H1 (cell line): ENCODE results near the gene BHMT2. TPM values are rescaled to one million over a fixed set of nuclear protein-coding genes. Genes with fewer than 3 reads are reported as not detected.

Experiments
- CTCF ChIA-PET: fragments of 300-600 bp; sonication (Branson Sonifier 250); formaldehyde crosslinking; loops from one replicate; lab custom pipeline; 2021; ENCODE audit not compliant: partially characterized antibody; lab: Charles Lee
- POLR2A ChIA-PET: fragments of 300-600 bp; sonication (Branson Sonifier 250); formaldehyde crosslinking; loops from one replicate; lab custom pipeline; 2021; ENCODE audit warnings: inconsistent platforms; ENCODE audit not compliant: partially characterized antibody; lab: Charles Lee
- DNase-seq, 2 experiments: peaks; one replicate each; pipeline versions ENCODE4 v3.0.0 to v3.0.0-alpha.2; 2010 to 2022; ENCODE audit warnings: low spot score in 2 of 2, low read depth in 1 of 2, mixed read lengths in 1 of 2
- FAIRE-seq: peaks from 2 replicates; lab custom pipeline; 2011; peaks lifted over from hg19 to GRCh38; lab: Jason Lieb, UNC
- H2AFZ ChIP-seq: 2 replicates; pipeline ENCODE4 v1.8.1; 2012; ENCODE audit warnings: low read length, inconsistent platforms
- H2AK5ac ChIP-seq: 2 replicates; pipeline ENCODE4 v1.6.1; 2013; ENCODE audit warnings: low read depth, low read length
- H2BK120ac ChIP-seq: replicated peaks from 2 replicates; pipeline ENCODE3; 2013; ENCODE audit warnings: low read depth, low read length, inconsistent platforms
- H2BK12ac ChIP-seq: 2 replicates; pipeline ENCODE4 v1.6.1; 2013; ENCODE audit warnings: low read depth, low read length
- H2BK15ac ChIP-seq: 2 replicates; pipeline ENCODE4 v1.6.1; 2013; ENCODE audit warnings: low read length
- H2BK20ac ChIP-seq: 2 replicates; pipeline ENCODE4 v1.6.1; 2013; ENCODE audit warnings: low read length
- H2BK5ac ChIP-seq: 2 replicates; pipeline ENCODE4 v1.6.1; 2013; ENCODE audit warnings: low read depth, low read length
- H3K14ac ChIP-seq: 2 replicates; pipeline ENCODE4 v1.6.1; 2013; ENCODE audit warnings: inconsistent platforms; ENCODE audit not compliant: insufficient read length
- H3K18ac ChIP-seq: 2 replicates; pipeline ENCODE4 v1.6.1; 2013; ENCODE audit warnings: low read length; ENCODE audit errors: extremely low read depth
- H3K23ac ChIP-seq: 2 replicates; pipeline ENCODE4 v1.6.1; 2013; ENCODE audit warnings: inconsistent platforms; ENCODE audit not compliant: insufficient read length
- H3K23me2 ChIP-seq: 2 replicates; pipeline ENCODE4 v1.6.1; 2013; ENCODE audit warnings: low read depth, low read length
- H3K27ac ChIP-seq: 2 replicates; pipeline ENCODE4 v1.6.1; 2011; ENCODE audit warnings: low read depth, low read length, inconsistent platforms
- H3K27me3 ChIP-seq, 4 experiments: replicated peaks in 1 of 4; 1 replicate in 1 of 4; 2 replicates in 3 of 4; pipeline versions ENCODE4 v1.6.1 to v1.8.1; 2011 to 2013; ENCODE audit warnings: low read length in 3 of 4, mild to moderate bottlenecking in 3 of 4, inconsistent platforms in 2 of 4, mixed read lengths in 2 of 4, moderate library complexity in 1 of 4; ENCODE audit not compliant: control insufficient read depth in 3 of 4, insufficient read depth in 3 of 4; ENCODE audit errors: extremely low read depth in 1 of 4
- H3K36me3 ChIP-seq, 4 experiments: 2 replicates each; pipeline versions ENCODE4 v1.6.1 to v1.8.1; 2011 to 2013; ENCODE audit warnings: mild to moderate bottlenecking in 4 of 4, low read length in 3 of 4, moderate library complexity in 2 of 4, control low read depth in 1 of 4, inconsistent platforms in 1 of 4; ENCODE audit not compliant: insufficient read depth in 4 of 4, control insufficient read depth in 2 of 4
- H3K4ac ChIP-seq: replicated peaks from 2 replicates; pipeline ENCODE3; 2013; ENCODE audit warnings: low read length, low read depth, mixed read lengths, inconsistent platforms; ENCODE audit not compliant: insufficient read length
- H3K4me1 ChIP-seq, 4 experiments: replicated peaks in 1 of 4; 1 replicate in 1 of 4; 2 replicates in 3 of 4; pipeline versions ENCODE4 v1.6.1 to v1.8.1; 2011 to 2013; ENCODE audit warnings: low read length in 3 of 4, inconsistent platforms in 2 of 4, mixed read lengths in 1 of 4; ENCODE audit not compliant: insufficient read depth in 4 of 4, control insufficient read depth in 3 of 4
- H3K4me2 ChIP-seq, 2 experiments: 2 replicates each; pipeline versions ENCODE4 v1.6.1 to v1.8.1; 2011 to 2013; ENCODE audit warnings: low read depth in 2 of 2, low read length in 2 of 2, control low read depth in 1 of 2, inconsistent platforms in 1 of 2, mild to moderate bottlenecking in 1 of 2; ENCODE audit not compliant: insufficient read depth in 1 of 2
- H3K4me3 ChIP-seq, 4 experiments: fragments of 200-600, 300-600 bp in 1 of 4; sonication (generic), shearing (Covaris generic), sonication (Bioruptor Twin) in 1 of 4; 2 replicates each; pipeline versions ENCODE4 v1.5.1 to v1.8.1; 2011 to 2016; ENCODE audit warnings: low read length in 4 of 4, low read depth in 3 of 4, control low read depth in 2 of 4, inconsistent platforms in 2 of 4, mild to moderate bottlenecking in 2 of 4, mixed read lengths in 1 of 4, moderate library complexity in 1 of 4; ENCODE audit not compliant: insufficient read depth in 2 of 4; ENCODE audit errors: extremely low read depth in 1 of 4
- H3K56ac ChIP-seq: replicated peaks from 2 replicates; pipeline ENCODE3; 2013; ENCODE audit warnings: low read depth, mild to moderate bottlenecking, mixed read lengths, low read length, inconsistent platforms; ENCODE audit not compliant: insufficient read length
- H3K79me1 ChIP-seq: 2 replicates; pipeline ENCODE4 v1.6.1; 2013; ENCODE audit warnings: low read depth, low read length, control low read depth
- H3K79me2 ChIP-seq, 2 experiments: 2 replicates each; pipeline versions ENCODE4 v1.6.1 to v1.8.1; 2012 to 2013; ENCODE audit warnings: low read length in 2 of 2, mild to moderate bottlenecking in 2 of 2, inconsistent platforms in 1 of 2; ENCODE audit not compliant: insufficient read depth in 2 of 2, control insufficient read depth in 1 of 2
- H3K9ac ChIP-seq, 4 experiments: replicated peaks in 1 of 4; 1 replicate in 1 of 4; 2 replicates in 3 of 4; pipeline versions ENCODE4 v1.6.1 to v1.8.1; 2011 to 2013; ENCODE audit warnings: low read depth in 3 of 4, low read length in 3 of 4, control low read depth in 2 of 4, mild to moderate bottlenecking in 2 of 4, moderate library complexity in 2 of 4, inconsistent platforms in 1 of 4; ENCODE audit errors: extremely low read depth in 1 of 4
- H3K9me3 ChIP-seq, 2 experiments: 2 replicates each; pipeline versions ENCODE4 v1.6.1 to v1.8.1; 2012 to 2013; ENCODE audit warnings: mild to moderate bottlenecking in 2 of 2, moderate library complexity in 2 of 2, control low read depth in 1 of 2, inconsistent platforms in 1 of 2, low read depth in 1 of 2, low read length in 1 of 2, mixed read lengths in 1 of 2; ENCODE audit not compliant: insufficient read depth in 2 of 2
- H4K20me1 ChIP-seq, 2 experiments: replicated peaks in 1 of 2; 2 replicates each; pipeline versions ENCODE3 to v1.8.1; 2011 to 2013; ENCODE audit warnings: inconsistent platforms in 2 of 2, low read length in 2 of 2, mild to moderate bottlenecking in 1 of 2; ENCODE audit not compliant: insufficient read depth in 2 of 2, control insufficient read depth in 1 of 2
- H4K5ac ChIP-seq: 2 replicates; pipeline ENCODE4 v1.6.1; 2013; ENCODE audit warnings: low read length, low read depth, mixed read lengths, inconsistent platforms; ENCODE audit not compliant: insufficient read length
- H4K8ac ChIP-seq: 2 replicates; pipeline ENCODE4 v1.8.0; 2013; ENCODE audit warnings: mild to moderate bottlenecking, moderate library complexity, low read length, inconsistent platforms; ENCODE audit not compliant: insufficient read depth; ENCODE audit errors: extremely low read depth
- H4K91ac ChIP-seq: replicated peaks from 2 replicates; pipeline ENCODE3; 2013; ENCODE audit warnings: low read length, mixed read lengths, inconsistent platforms; ENCODE audit not compliant: insufficient read length
- CBX5 ChIP-seq: fragments of 300-800, 300-1000 bp; sonication (generic); IDR thresholded peaks from 2 replicates; pipeline ENCODE4 v1.7.1; 2016; ENCODE audit warnings: antibody characterized with exemption, low read length, low read depth
- CBX8 ChIP-seq: fragments of 300-800, 300-1000 bp; sonication (generic); IDR thresholded peaks from 2 replicates; pipeline ENCODE4 v1.7.1; 2016; ENCODE audit warnings: low read depth, low read length, borderline replicate concordance
- CTBP2 ChIP-seq: IDR thresholded peaks from 2 replicates; pipeline ENCODE4 v1.7.0; 2011; ENCODE audit warnings: borderline replicate concordance, mild to moderate bottlenecking, moderate library complexity, mixed read lengths, low read length; ENCODE audit not compliant: insufficient read depth, insufficient read length
- EGR1 ChIP-seq: IDR thresholded peaks from 2 replicates; pipeline ENCODE4 v1.6.1; 2011; ENCODE audit warnings: low read depth, low read length, borderline replicate concordance
- KDM4A ChIP-seq: IDR thresholded peaks from one replicate; pipeline ENCODE4 v1.7.1; 2012; ENCODE audit warnings: low read depth, mild to moderate bottlenecking, moderate library complexity, low read length, inconsistent platforms; ENCODE audit not compliant: severe bottlenecking
- POLR2AphosphoS5 ChIP-seq: IDR thresholded peaks from 2 replicates; pipeline ENCODE4 v1.6.1; 2011; ENCODE audit warnings: low read depth, low read length
- RBBP5 ChIP-seq: IDR thresholded peaks from 2 replicates; pipeline ENCODE4 v1.7.1; 2012; ENCODE audit warnings: low read depth, mild to moderate bottlenecking, inconsistent platforms, low read length, moderate library complexity, borderline replicate concordance
- TAF1 ChIP-seq: IDR thresholded peaks from 2 replicates; pipeline ENCODE4 v1.6.1; 2011; ENCODE audit warnings: mild to moderate bottlenecking, low read depth, low read length
- TBP ChIP-seq: IDR thresholded peaks from 2 replicates; pipeline ENCODE4 v1.6.1; 2011; ENCODE audit warnings: low read depth, low read length, improper control_type of control experiment
- TCF12 ChIP-seq: IDR thresholded peaks from 2 replicates; pipeline ENCODE4 v1.6.1; 2011; ENCODE audit warnings: low read depth, mild to moderate bottlenecking, low read length
- YY1 ChIP-seq: IDR thresholded peaks from 2 replicates; pipeline ENCODE4 v1.6.1; 2011; ENCODE audit warnings: low read depth, mild to moderate bottlenecking, low read length
- WGBS, 2 experiments: shearing (Covaris generic) in 1 of 2; methylation state at CpG; one replicate each; pipeline versions ENCODE4 v1.1.6 to v1.1.7; 2013 to 2015; ENCODE audit warnings: low lambda C conversion rate in 2 of 2, mixed read lengths in 2 of 2, inconsistent platforms in 1 of 2, low coverage in 1 of 2, missing lambda C conversion rate in 1 of 2; ENCODE audit not compliant: insufficient replicate concordance in 2 of 2, insufficient coverage in 1 of 2, insufficient read length in 1 of 2; ENCODE audit errors: extremely low coverage in 1 of 2, missing lambda C conversion rate in 1 of 2; 5-methylcytosine and 5-hydroxymethylcytosine counted together
- polyA plus RNA-seq, 7 experiments: library from polyadenylated mRNA; depleted of rRNA in 3 of 7; stranded (reverse) in 5 of 7; unstranded in 2 of 7; fragments of >200 nt in 5 of 7; fragments of 200-250 nt in 2 of 7; gene quantifications; 1 replicate in 5 of 7; 2 replicates in 1 of 7; 4 replicates in 1 of 7; pipeline versions ENCODE4 v1.2.1 to v1.2.3, GENCODE V29; 2011 to 2013; ENCODE audit warnings: missing spikeins in 2 of 7, mixed read lengths in 2 of 7
- total RNA-seq: library from RNA; stranded (reverse); fragmentation: NEBNext Ultra II Directional; extraction: Animal tissue kit (Norgen Biotek cat#: 25700); gene quantifications from 2 replicates; pipeline ENCODE4 v1.2.1, GENCODE V29; 2021
- TF ChIP-seq, protein P1 (sequence below), 3 experiments: IDR thresholded peaks; 1 replicate in 2 of 3; 2 replicates in 1 of 3; pipeline versions ENCODE4 v1.5.1 to v1.6.1; 2011; ENCODE audit warnings: low read length in 3 of 3, mild to moderate bottlenecking in 3 of 3, inconsistent platforms in 2 of 3, low read depth in 1 of 3, moderate library complexity in 1 of 3; ENCODE audit not compliant: insufficient read depth in 1 of 3; ENCODE audit errors: control extremely low read depth in 1 of 3

The BHMT2 gene
- total and polyA plus RNA-seq, 2 of the 8 experiments (the other 6 are each of a cell fraction or from before 2014, with no cell fraction given), result 0.11 TPM; not detected in 1

- Histone ChIP-seq H2BK12ac (no peak overlapping the region), H2BK20ac (no peak overlapping the region), H3K9ac (no peak overlapping the region), H2BK120ac (no peak overlapping the region), H4K20me1 (no peaks in the 10 kb centered on the region), H2BK5ac (no peak overlapping the region), H2AK5ac (no peak overlapping the region), H3K79me1 (no peaks in the 10 kb centered on the region), H3K23ac (no peak overlapping the region), H3K4me1 (no peaks in the 10 kb centered on the region), H3K4ac (no peak overlapping the region), H3K9me3 (no peaks in the 10 kb centered on the region), H4K91ac (no peak overlapping the region), H3K4me3 (no peak overlapping the region), H4K5ac (no peak overlapping the region), H3K27me3 (no peaks in the 10 kb centered on the region; a peak in 1 of 7 replicates), H3K23me2 (no peaks in the 10 kb centered on the region), H3K56ac (no peak overlapping the region), H4K8ac (no peak overlapping the region), H2AFZ (no peak overlapping the region), H3K27ac (no peak overlapping the region), H2BK15ac (no peak overlapping the region), H3K14ac (no peak overlapping the region), H3K4me2 (no peak overlapping the region), H3K18ac (no peak overlapping the region), H3K79me2 (no peaks in the 10 kb centered on the region), H3K36me3 (no peaks in the 10 kb centered on the region)
- POLR2A ChIA-PET, result interaction anchor here (0.5 kb wide), 1 partner anchor 445 kb away, joined by 5 read pairs; no protein-coding TSS in a partner anchor
- DNase-seq (no peak), FAIRE-seq (no peak)
- WGBS, 2 experiments, result 94 to 100% methylated on average over 1 to 3 of the region's 3 CpGs
- CTCF ChIA-PET, result no interaction called here
- TF ChIP-seq, protein P1, sequence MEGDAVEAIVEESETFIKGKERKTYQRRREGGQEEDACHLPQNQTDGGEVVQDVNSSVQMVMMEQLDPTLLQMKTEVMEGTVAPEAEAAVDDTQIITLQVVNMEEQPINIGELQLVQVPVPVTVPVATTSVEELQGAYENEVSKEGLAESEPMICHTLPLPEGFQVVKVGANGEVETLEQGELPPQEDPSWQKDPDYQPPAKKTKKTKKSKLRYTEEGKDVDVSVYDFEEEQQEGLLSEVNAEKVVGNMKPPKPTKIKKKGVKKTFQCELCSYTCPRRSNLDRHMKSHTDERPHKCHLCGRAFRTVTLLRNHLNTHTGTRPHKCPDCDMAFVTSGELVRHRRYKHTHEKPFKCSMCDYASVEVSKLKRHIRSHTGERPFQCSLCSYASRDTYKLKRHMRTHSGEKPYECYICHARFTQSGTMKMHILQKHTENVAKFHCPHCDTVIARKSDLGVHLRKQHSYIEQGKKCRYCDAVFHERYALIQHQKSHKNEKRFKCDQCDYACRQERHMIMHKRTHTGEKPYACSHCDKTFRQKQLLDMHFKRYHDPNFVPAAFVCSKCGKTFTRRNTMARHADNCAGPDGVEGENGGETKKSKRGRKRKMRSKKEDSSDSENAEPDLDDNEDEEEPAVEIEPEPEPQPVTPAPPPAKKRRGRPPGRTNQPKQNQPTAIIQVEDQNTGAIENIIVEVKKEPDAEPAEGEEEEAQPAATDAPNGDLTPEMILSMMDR (IDR thresholded peaks at IDR 0.05; ENCODE audit: control extremely low read depth in 1 of 3, insufficient read depth in 1 of 3, low read depth in 1 of 3, low read length in 3 of 3), result no peak
- TF ChIP-seq CBX8 (no peak), EGR1 (no peak), TBP (no peak), POLR2AphosphoS5 (no peak), CBX5 (no peak), KDM4A (no peak), YY1 (no peak), RBBP5 (no peak), TAF1 (no peak), TCF12 (no peak), CTBP2 (no peak)
These were observed 24.2 kb downstream of the BHMT2 start for GRCh38 chr5:79093762-79094161.
